Right ventricle myocardium inferior (tissue), 1 donor: Measurements from ENCODE around the gene LY6G5B. TPM values are rescaled to one million over a fixed set of nuclear protein-coding genes. Genes with fewer than 3 reads are reported as not detected.
"Not testable (repeated sequence)": the region's sequence is repeated elsewhere in the genome, so short reads cannot be mapped to it uniquely, and the experiment has no call there.

Experiments used
- ATAC-seq: fragments of 200-7000 bp; cut with Tn5 transposase; one replicate; pipeline ENCODE4 v1.9.1; 2020; ENCODE audit warnings: mild to moderate bottlenecking, moderate library complexity
- DNase-seq: peaks from one replicate; pipeline ENCODE4 v3.0.0; 2021; ENCODE audit errors: missing footprints
- intact Hi-C: fragments of 100-400 bp; cut with DNase I; formaldehyde crosslinking; loops from one replicate; pipeline ENCODE4 v1.11.0; 2022
- total RNA-seq: library from RNA; stranded (reverse); fragmentation: NEBNext Ultra II Directional; extraction: Animal tissue kit (Norgen Biotek cat#: 25700); gene quantifications from one replicate; pipeline ENCODE4 v1.2.1, GENCODE V29; 2021
- donor health status: DM: no; HTN: yes; CAD: no; lungs with severe emphysema.

Gene LY6G5B
- total RNA-seq, 1 donor from 2014 or later: 3.9 TPM

GRCh38 chr6:31701666-31702404 lies 32.1 kb downstream of the LY6G5B start:
- intact Hi-C loops: loop anchor here (2.0 to 5.0 kb wide), 3 partner anchors 29 to 80 kb away; partner anchors contain the start of genes CSNK2B and PRRC2A
- DNase-seq (no peak), ATAC-seq (no peak)

- ATAC-seq (peak; percentile 9), DNase-seq (no peak)
- intact Hi-C loops: loop anchor here (2.0 to 5.0 kb wide), 3 partner anchors 28 to 80 kb away; partner anchors contain the start of genes CSNK2B and PRRC2A
These were observed 32.6 kb downstream of the LY6G5B start for GRCh38 chr6:31702405-31702818.

GRCh38 chr6:31702819-31703716 lies 33.3 kb downstream of the LY6G5B start, which contains the start of gene ABHD16A:
TSS of gene ABHD16A (minus strand) at chr6:31703324. CDS start at chr6:31703281, 43 bp downstream.
- DNase-seq: peak; percentile 100
- peak; percentile 98 for ATAC-seq
- intact Hi-C loops: loop anchor here (2.0 to 5.0 kb wide), 3 partner anchors 28 to 81 kb away; partner anchors contain the start of genes CSNK2B and PRRC2A

GRCh38 chr6:31705931-31706330 lies 36.2 kb downstream of the LY6G5B start:
- no peak for DNase-seq
- intact Hi-C loops: no loop called here
- no peak for ATAC-seq

- ATAC-seq (no peak), DNase-seq (no peak)
- intact Hi-C loops: no loop called here
These were observed 36.8 kb downstream of the LY6G5B start, which contains the start of gene LY6G6F for GRCh38 chr6:31706599-31706998. TSS of gene LY6G6F (plus strand) at chr6:31706866. CDS start at chr6:31706907, 41 bp downstream.

GRCh38 chr6:31707701-31708100 lies 37.9 kb downstream of the LY6G5B start:
- ATAC-seq (no peak), DNase-seq (no peak)
- intact Hi-C loops: no loop called here

GRCh38 chr6:31708224-31708623 lies 38.4 kb downstream of the LY6G5B start:
- no peak for ATAC-seq
- DNase-seq: no peak
- intact Hi-C loops: no loop called here

- ATAC-seq, intact Hi-C loops: not testable (repeated sequence)
These were observed 39.4 kb downstream of the LY6G5B start for GRCh38 chr6:31709157-31709556.

GRCh38 chr6:31710523-31711219 lies 40.9 kb downstream of the LY6G5B start:
- intact Hi-C loops: no loop called here
- DNase-seq: no peak
- ATAC-seq: no peak

More at GRCh38 chr6:31709157-31709556, 39.4 kb downstream of the LY6G5B start:
- not testable (repeated sequence) for DNase-seq

- ATAC-seq (no peak), DNase-seq (no peak)
- intact Hi-C loops: no loop called here
These were observed 41.5 kb downstream of the LY6G5B start for GRCh38 chr6:31711233-31711632.

- intact Hi-C loops: no loop called here
- peak; percentile 59 for ATAC-seq
- DNase-seq: no peak
These were observed 42.5 kb downstream of the LY6G5B start for GRCh38 chr6:31712296-31712695.

GRCh38 chr6:31713465-31713864 lies 43.7 kb downstream of the LY6G5B start:
- no peak for DNase-seq
- ATAC-seq: no peak
- intact Hi-C loops: no loop called here

- intact Hi-C loops: no loop called here
- DNase-seq (no peak), ATAC-seq (no peak)
These were observed 44.4 kb downstream of the LY6G5B start for GRCh38 chr6:31713991-31714684.

- intact Hi-C loops: no loop called here
- DNase-seq (no peak), ATAC-seq (no peak)
These were observed 45.5 kb downstream of the LY6G5B start, which contains the start of gene LY6G6D for GRCh38 chr6:31715022-31715958. TSS of gene LY6G6D (plus strand) at chr6:31715348. CDS start at chr6:31715356, 8 bp downstream.

GRCh38 chr6:31717499-31718222 lies 47.9 kb downstream of the LY6G5B start:
- intact Hi-C loops: no loop called here
- ATAC-seq (no peak), DNase-seq (peak; percentile 44)

- no peak for DNase-seq
- ATAC-seq: no peak
- intact Hi-C loops: no loop called here
These were observed 48.5 kb downstream of the LY6G5B start for GRCh38 chr6:31718265-31718664.
